Thoracic aorta (tissue), 2 donors: ENCODE results near the gene ADRM1. TPM values are rescaled to one million over a fixed set of nuclear protein-coding genes. Genes with fewer than 3 reads are reported as not detected.

Experiments used
- ATAC-seq: fragments of 150-250 bp; one replicate; pipeline ENCODE4 v1.8.0; 2017; ENCODE audit warnings: low read depth; ENCODE audit not compliant: insufficient number of reproducible peaks, low FRiP score
- DNase-seq: peaks from one replicate; pipeline ENCODE4 v3.0.0-alpha.2; 2020; ENCODE audit warnings: low spot score
- H3K27ac ChIP-seq, 2 donors: fragments of 200-600 bp; sonication (generic); 1 replicate in 1 of 2; 2 replicates in 1 of 2; pipeline ENCODE4 v1.5.1; 2016; ENCODE audit warnings: mild to moderate bottlenecking in 2 of 2, moderate library complexity in 2 of 2
- H3K27me3 ChIP-seq: fragments of 200-600 bp; sonication (generic); replicated peaks from 2 replicates; pipeline ENCODE4 v1.6.0; 2016; ENCODE audit warnings: mild to moderate bottlenecking; ENCODE audit not compliant: insufficient read depth
- H3K36me3 ChIP-seq: fragments of 200-600 bp; sonication (generic); one replicate; pipeline ENCODE4 v1.5.1; 2016
- H3K4me1 ChIP-seq, 2 donors: fragments of 200-600 bp; sonication (generic); 1 replicate in 1 of 2; 2 replicates in 1 of 2; pipeline versions ENCODE4 v1.5.1 to v1.6.0; 2016; ENCODE audit warnings: low read depth in 2 of 2, mild to moderate bottlenecking in 1 of 2; ENCODE audit not compliant: control insufficient read depth in 1 of 2
- H3K4me3 ChIP-seq: fragments of 200-600 bp; sonication (generic); 2 replicates; pipeline ENCODE4 v1.5.1; 2016; ENCODE audit warnings: mild to moderate bottlenecking
- H3K9me3 ChIP-seq: fragments of 200-600 bp; sonication (generic); 2 replicates; pipeline ENCODE4 v1.5.1; 2016
- total RNA-seq, 2 donors: library from RNA; depleted of rRNA; stranded (reverse); fragments of >200 nt; gene quantifications; one replicate each; pipeline versions ENCODE4 v1.1.0 to v1.2.3, GENCODE V29; 2016
- TF ChIP-seq, protein P1 (sequence below): fragments of 200-600 bp; sonication (generic); IDR thresholded peaks from one replicate; pipeline ENCODE4 v1.5.1; 2019; ENCODE audit warnings: antibody characterized with exemption

Gene ADRM1
- total RNA-seq, 2 donors from 2014 or later, result 98.8 to 113 TPM

DNA sequence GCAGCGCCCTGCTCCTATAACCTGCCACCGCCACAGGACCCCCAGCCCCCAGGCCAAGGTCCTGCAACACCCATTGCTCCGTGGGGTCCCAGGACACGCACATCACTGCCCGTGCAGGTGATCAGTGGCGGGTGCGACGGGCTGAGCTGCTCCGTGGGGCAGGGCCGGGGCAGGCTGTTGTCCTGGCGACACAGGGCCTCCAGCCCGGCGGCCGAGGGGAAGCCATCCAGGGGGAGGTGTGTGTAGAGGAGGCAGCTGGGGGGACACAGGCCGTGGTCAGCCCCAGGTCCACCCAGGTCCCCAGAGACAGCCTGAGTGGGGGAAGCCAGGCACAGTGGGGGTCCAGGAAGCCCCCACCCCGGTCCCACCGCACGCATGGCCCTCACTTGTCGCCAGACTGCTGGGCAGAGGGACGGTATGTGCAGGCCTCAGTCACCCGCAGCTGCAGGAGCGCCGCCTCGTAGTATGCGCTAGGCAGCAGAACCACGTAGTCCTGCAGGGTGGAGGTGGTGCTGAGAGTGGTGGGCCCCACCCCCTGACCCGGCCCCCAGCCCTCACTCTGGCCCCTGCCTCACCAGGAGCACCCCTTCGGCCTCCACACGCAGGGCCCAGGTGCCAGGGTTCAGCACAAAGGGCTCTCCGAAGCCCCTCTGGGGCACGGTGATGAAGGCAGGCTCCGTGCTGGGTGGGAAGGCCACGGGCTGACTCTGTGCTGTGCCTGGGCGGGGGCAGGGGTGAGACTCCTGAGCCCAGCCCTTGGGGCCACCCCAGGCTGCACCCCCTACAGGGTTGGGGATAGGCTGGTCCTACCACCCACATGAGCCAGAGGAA, 30.4 kb downstream of the ADRM1 start:
- ATAC-seq (no peak), DNase-seq (no peak)
- H3K27ac ChIP-seq, result no peak overlapping the region
- no peaks in the 10 kb centered on the region for H3K9me3 ChIP-seq
- TF ChIP-seq, protein P1, sequence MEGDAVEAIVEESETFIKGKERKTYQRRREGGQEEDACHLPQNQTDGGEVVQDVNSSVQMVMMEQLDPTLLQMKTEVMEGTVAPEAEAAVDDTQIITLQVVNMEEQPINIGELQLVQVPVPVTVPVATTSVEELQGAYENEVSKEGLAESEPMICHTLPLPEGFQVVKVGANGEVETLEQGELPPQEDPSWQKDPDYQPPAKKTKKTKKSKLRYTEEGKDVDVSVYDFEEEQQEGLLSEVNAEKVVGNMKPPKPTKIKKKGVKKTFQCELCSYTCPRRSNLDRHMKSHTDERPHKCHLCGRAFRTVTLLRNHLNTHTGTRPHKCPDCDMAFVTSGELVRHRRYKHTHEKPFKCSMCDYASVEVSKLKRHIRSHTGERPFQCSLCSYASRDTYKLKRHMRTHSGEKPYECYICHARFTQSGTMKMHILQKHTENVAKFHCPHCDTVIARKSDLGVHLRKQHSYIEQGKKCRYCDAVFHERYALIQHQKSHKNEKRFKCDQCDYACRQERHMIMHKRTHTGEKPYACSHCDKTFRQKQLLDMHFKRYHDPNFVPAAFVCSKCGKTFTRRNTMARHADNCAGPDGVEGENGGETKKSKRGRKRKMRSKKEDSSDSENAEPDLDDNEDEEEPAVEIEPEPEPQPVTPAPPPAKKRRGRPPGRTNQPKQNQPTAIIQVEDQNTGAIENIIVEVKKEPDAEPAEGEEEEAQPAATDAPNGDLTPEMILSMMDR, result no peak
- no peaks in the 10 kb centered on the region for H3K4me1 ChIP-seq
- H3K36me3 ChIP-seq, result peaks cover 85% of the 10 kb centered on the region
- H3K27me3 ChIP-seq, result no peaks in the 10 kb centered on the region
- no peak overlapping the region for H3K4me3 ChIP-seq

DNA sequence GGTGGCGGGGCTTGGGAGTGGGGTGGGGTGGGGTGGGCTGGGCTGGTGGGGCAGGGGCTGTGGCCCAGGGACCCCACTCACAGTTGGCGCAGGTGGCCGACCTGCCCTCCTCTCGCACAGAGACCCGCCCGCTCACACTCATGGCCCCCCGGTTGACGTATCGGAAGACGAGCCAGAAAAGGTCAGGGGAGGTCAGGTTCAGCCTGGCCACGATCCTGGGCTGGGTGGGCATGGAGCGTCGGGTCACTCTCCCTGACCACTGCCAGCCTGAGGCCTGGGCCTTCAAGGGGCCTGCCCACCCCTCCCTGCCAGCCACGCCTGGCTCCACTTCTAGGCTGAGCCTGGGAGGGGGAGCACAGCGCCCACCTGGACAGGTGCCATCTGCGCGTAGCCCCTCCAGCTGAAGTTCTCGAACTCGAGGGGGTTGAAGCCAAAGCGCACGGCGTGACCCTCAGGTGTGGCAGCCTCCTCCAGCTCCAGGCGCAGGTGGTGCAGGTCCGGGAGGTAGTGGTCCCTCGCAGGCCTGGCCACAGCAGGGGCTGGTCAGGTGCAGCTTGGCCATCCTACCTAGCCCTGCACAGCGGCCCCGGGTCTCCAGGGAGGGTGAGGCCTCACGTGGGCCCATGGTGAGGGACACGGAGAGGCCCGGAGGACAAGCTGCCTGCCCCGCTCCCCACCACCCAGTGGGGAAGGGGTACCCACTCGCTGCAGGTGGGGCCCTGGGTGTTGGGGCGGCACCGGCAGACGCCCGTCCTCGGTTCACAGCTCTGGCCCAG, 31.2 kb downstream of the ADRM1 start:
- H3K4me3 ChIP-seq, result no peak overlapping the region
- ATAC-seq (no peak), DNase-seq (no peak)
- H3K36me3 ChIP-seq, result peaks cover 82% of the 10 kb centered on the region
- no peaks in the 10 kb centered on the region for H3K27me3 ChIP-seq
- TF ChIP-seq, protein P1, result no peak
- H3K27ac ChIP-seq, result no peak overlapping the region
- H3K4me1 ChIP-seq, result no peaks in the 10 kb centered on the region
- no peaks in the 10 kb centered on the region for H3K9me3 ChIP-seq

DNA sequence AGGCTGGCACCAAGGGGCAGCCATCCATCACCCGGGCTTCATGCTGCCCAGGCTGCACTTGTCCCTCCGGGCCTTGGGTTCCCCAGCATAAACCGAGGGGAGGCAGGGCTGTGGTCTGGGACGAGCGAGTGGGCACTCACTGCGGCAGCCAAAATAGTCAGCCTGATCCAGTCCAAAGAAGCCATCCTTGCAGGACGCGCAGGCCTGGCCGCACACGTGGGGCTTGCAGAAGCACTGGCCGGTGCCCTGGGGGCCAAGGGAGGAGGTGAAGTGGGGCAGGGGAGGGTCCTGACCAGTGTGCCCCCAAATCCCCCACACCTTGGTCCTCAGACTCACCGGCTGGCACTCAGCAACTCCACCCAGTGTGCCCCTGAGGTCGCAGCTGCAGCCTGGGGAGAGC, 32.1 kb downstream of the ADRM1 start:
- Histone ChIP-seq H3K27me3 (no peaks in the 10 kb centered on the region), H3K4me1 (no peaks in the 10 kb centered on the region), H3K36me3 (peaks cover 80% of the 10 kb centered on the region), H3K27ac (no peak overlapping the region), H3K4me3 (no peak overlapping the region), H3K9me3 (no peaks in the 10 kb centered on the region)
- DNase-seq (no peak), ATAC-seq (no peak)
- TF ChIP-seq, protein P1, result no peak

DNA sequence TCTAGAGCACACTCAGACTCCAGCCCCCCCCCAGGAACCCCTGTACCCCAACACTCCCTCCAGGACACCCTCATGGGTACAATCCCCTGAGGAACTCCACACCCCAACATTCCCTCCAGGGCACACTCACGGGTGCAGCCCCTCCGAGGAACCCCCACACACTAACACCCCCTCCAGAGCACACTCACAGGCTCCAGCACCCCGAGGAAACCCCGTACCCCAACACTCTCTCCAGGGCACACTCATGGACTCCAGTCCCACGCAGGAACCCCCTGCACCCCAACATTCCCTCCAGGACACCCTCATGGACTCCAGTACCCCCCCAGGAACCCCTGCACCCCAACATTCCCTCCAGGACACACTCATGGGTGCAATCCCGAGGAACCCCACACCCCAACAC, 32.7 kb downstream of the ADRM1 start:
- H3K36me3 ChIP-seq, result peaks cover 77% of the 10 kb centered on the region
- DNase-seq (no peak), ATAC-seq (no peak)
- TF ChIP-seq, protein P1, result no peak
- H3K9me3 ChIP-seq, result no peaks in the 10 kb centered on the region
- H3K4me3 ChIP-seq, result no peak overlapping the region
- H3K27me3 ChIP-seq, result no peaks in the 10 kb centered on the region
- H3K4me1 ChIP-seq, result no peaks in the 10 kb centered on the region
- H3K27ac ChIP-seq, result no peak overlapping the region

DNA sequence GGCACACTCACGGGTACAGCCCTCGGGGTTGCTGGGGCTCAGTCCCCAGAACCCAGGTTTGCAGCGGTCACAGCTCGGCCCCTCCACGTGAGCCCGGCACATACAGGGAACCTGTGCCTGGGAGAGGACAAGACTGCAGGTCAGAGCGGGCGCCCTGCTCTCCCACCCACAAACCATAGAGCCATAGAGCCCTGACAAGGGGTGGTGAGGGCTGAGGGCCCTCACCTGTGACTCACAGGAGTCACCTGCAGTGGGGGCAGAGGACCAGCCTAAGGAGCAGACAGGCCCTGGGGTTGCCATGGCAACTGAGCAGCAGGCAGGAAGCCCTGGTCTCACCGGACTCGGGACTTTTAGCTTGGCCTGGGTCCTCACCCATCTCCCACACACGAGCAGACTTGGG, 33.5 kb downstream of the ADRM1 start:
- Histone ChIP-seq H3K27me3 (no peaks in the 10 kb centered on the region), H3K4me3 (no peak overlapping the region), H3K9me3 (no peaks in the 10 kb centered on the region), H3K4me1 (no peaks in the 10 kb centered on the region), H3K27ac (no peak overlapping the region), H3K36me3 (peaks cover 72% of the 10 kb centered on the region)
- no peak for DNase-seq
- ATAC-seq, result no peak
- TF ChIP-seq, protein P1, result no peak
